HCT116 (cell line): Measurements from ENCODE around the gene MMD. TPM values are rescaled to one million over a fixed set of nuclear protein-coding genes. Genes with fewer than 3 reads are reported as not detected.

Experiments
- ATAC-seq: fragments of 200-7000 bp; cut with Tn5 transposase; 2 replicates; pipeline ENCODE4 v1.9.1; 2020; ENCODE audit warnings: mild to moderate bottlenecking, moderate library complexity
- BruUV-seq: library from RNA; stranded (reverse); fragments of 400-500 nt; replicated peaks from 2 replicates; lab custom pipeline; 2021; lab: Mats Ljungman, UMichigan
- CTCF ChIA-PET: fragments of 300-600 bp; sonication (Branson Sonifier 250); formaldehyde crosslinking; loops from one replicate; lab custom pipeline; 2021; ENCODE audit warnings: antibody characterized with exemption; lab: Charles Lee
- POLR2A ChIA-PET: fragments of 300-600, 350-600 bp; sonication (Branson Sonifier 250); formaldehyde crosslinking; loops from one replicate; lab custom pipeline; 2021; ENCODE audit warnings: antibody characterized with exemption; lab: Charles Lee
- RAD21 ChIA-PET, 2 experiments: fragments of 300-600 bp; sonication (Branson Sonifier 250); formaldehyde crosslinking; loops; one replicate each; lab custom pipeline; 2023; ENCODE audit warnings: low total read pairs in 2 of 2; ENCODE audit not compliant: uncharacterized antibody in 2 of 2, unreplicated experiment in 2 of 2, low non-redundant PET in 1 of 2; lab: Charles Lee
- DNase-seq: peaks from one replicate; pipeline ENCODE4 v3.0.0-alpha.2; 2010; ENCODE audit warnings: low read depth, low spot score
- H2AFZ ChIP-seq: fragments of 200-600 bp; shearing (Covaris generic), sonication (generic); 2 replicates; pipeline ENCODE4 v1.6.1; 2017; ENCODE audit warnings: low read depth, mixed run types, mixed read lengths, antibody characterized with exemption, low read length; ENCODE audit not compliant: poor library complexity, severe bottlenecking
- H3K27ac ChIP-seq: 2 replicates; pipeline ENCODE4 v1.5.1; 2012; ENCODE audit warnings: low read depth, low read length
- H3K27me3 ChIP-seq: fragments of 200-600 bp; sonication (generic); 2 replicates; pipeline ENCODE4 v1.6.1; 2016; ENCODE audit warnings: mixed run types, low read length, mixed read lengths; ENCODE audit not compliant: insufficient read depth
- H3K36me3 ChIP-seq, 2 experiments: fragments of 200-500 bp in 1 of 2; fragments of 200-600 bp in 1 of 2; sonication (Bioruptor generic) in 1 of 2; sonication (generic) in 1 of 2; 2 replicates each; pipeline versions ENCODE4 v1.5.1 to v1.6.1; 2014 to 2016; ENCODE audit warnings: low read length in 2 of 2, inconsistent platforms in 1 of 2, mixed read lengths in 1 of 2, mixed run types in 1 of 2; ENCODE audit not compliant: insufficient read depth in 2 of 2, control insufficient read depth in 1 of 2
- H3K4me1 ChIP-seq, 2 experiments: fragments of 200-600 bp in 1 of 2; sonication (generic) in 1 of 2; 2 replicates each; pipeline versions ENCODE4 v1.5.1 to v1.6.1; 2012 to 2017; ENCODE audit warnings: low read length in 2 of 2, inconsistent platforms in 1 of 2, mild to moderate bottlenecking in 1 of 2, mixed read lengths in 1 of 2, mixed run types in 1 of 2, moderate library complexity in 1 of 2; ENCODE audit not compliant: insufficient read depth in 2 of 2, control insufficient read depth in 1 of 2
- H3K4me2 ChIP-seq: fragments of 200-600 bp; sonication (generic); 2 replicates; pipeline ENCODE4 v1.6.1; 2017; ENCODE audit warnings: mixed run types, low read length, mixed read lengths
- H3K4me3 ChIP-seq, 2 experiments: fragments of 200-600 bp in 1 of 2; sonication (generic) in 1 of 2; replicated peaks in 1 of 2; 2 replicates each; pipeline ENCODE4 v1.5.1; 2011 to 2016; ENCODE audit warnings: low read length in 2 of 2, control low read depth in 1 of 2, low read depth in 1 of 2, mild to moderate bottlenecking in 1 of 2, mixed read lengths in 1 of 2, mixed run types in 1 of 2
- H3K79me2 ChIP-seq: fragments of 200-600 bp; sonication (generic); 2 replicates; pipeline ENCODE4 v1.6.1; 2017; ENCODE audit warnings: mild to moderate bottlenecking, mixed run types, low read length, moderate library complexity, mixed read lengths; ENCODE audit not compliant: insufficient read depth
- H3K9ac ChIP-seq: fragments of 200-600 bp; sonication (generic); 2 replicates; pipeline ENCODE4 v1.6.1; 2016; ENCODE audit warnings: low read length, mixed read lengths
- H3K9me2 ChIP-seq: fragments of 200-600 bp; sonication (generic), shearing (Covaris generic); 2 replicates; pipeline ENCODE4 v1.6.1; 2017; ENCODE audit warnings: mixed run types, mild to moderate bottlenecking, moderate library complexity; ENCODE audit not compliant: insufficient read depth
- H3K9me3 ChIP-seq, 2 experiments: fragments of 200-500 bp in 1 of 2; fragments of 200-600 bp in 1 of 2; sonication (Bioruptor generic) in 1 of 2; sonication (generic) in 1 of 2; 2 replicates each; pipeline ENCODE4 v1.6.1; 2014 to 2017; ENCODE audit warnings: low read length in 2 of 2, mixed read lengths in 2 of 2, inconsistent platforms in 1 of 2, low read depth in 1 of 2, mild to moderate bottlenecking in 1 of 2, mixed run types in 1 of 2, moderate library complexity in 1 of 2; ENCODE audit not compliant: control insufficient read depth in 1 of 2, insufficient read depth in 1 of 2
- H4K20me1 ChIP-seq: fragments of 200-600 bp; sonication (generic), shearing (Covaris generic); 2 replicates; pipeline ENCODE4 v1.6.1; 2017; ENCODE audit warnings: mixed run types, mild to moderate bottlenecking, moderate library complexity; ENCODE audit not compliant: insufficient read depth
- CBX3 ChIP-seq: IDR thresholded peaks from 2 replicates; pipeline ENCODE4 v1.6.1; 2012; ENCODE audit warnings: low read depth
- CTCF ChIP-seq, 3 experiments: fragments of 200-600 bp in 1 of 3; sonication (generic) in 1 of 3; IDR thresholded peaks in 2 of 3; conservative IDR thresholded peaks in 1 of 3; 2 replicates each; pipeline ENCODE4 v1.5.1; 2012 to 2017; ENCODE audit warnings: low read depth in 2 of 3, low read length in 2 of 3, antibody characterized with exemption in 1 of 3, borderline replicate concordance in 1 of 3, control low read depth in 1 of 3, mild to moderate bottlenecking in 1 of 3, mixed read lengths in 1 of 3, mixed run types in 1 of 3, moderate library complexity in 1 of 3; ENCODE audit not compliant: insufficient read depth in 1 of 3
- POLR2A ChIP-seq: IDR thresholded peaks from 2 replicates; pipeline ENCODE4 v1.7.0; 2011; ENCODE audit warnings: borderline replicate concordance; ENCODE audit not compliant: insufficient read depth, insufficient read length; ENCODE audit errors: extremely low read depth
- RAD21 ChIP-seq: IDR thresholded peaks from 2 replicates; pipeline ENCODE4 v1.6.1; 2012; ENCODE audit warnings: low read depth, mild to moderate bottlenecking
- SIN3A ChIP-seq: IDR thresholded peaks from 2 replicates; pipeline ENCODE4 v1.6.1; 2012; ENCODE audit warnings: low read depth
- SP1 ChIP-seq: IDR thresholded peaks from 2 replicates; pipeline ENCODE4 v1.6.1; 2012; ENCODE audit warnings: low read depth
- SRF ChIP-seq: IDR thresholded peaks from 2 replicates; pipeline ENCODE4 v1.6.1; 2012; ENCODE audit warnings: low read depth
- YY1 ChIP-seq: IDR thresholded peaks from 2 replicates; pipeline ENCODE4 v1.6.1; 2011; ENCODE audit warnings: low read length, low read depth, moderate library complexity, mild to moderate bottlenecking; ENCODE audit not compliant: insufficient replicate concordance; ENCODE audit errors: extremely low read depth
- ZNF274 ChIP-seq: fragments of 200-500 bp; sonication (Bioruptor generic); IDR thresholded peaks from 2 replicates; pipeline ENCODE4 v1.6.1; 2014; ENCODE audit warnings: mild to moderate bottlenecking, low read depth, low read length, inconsistent platforms
- intact Hi-C: fragments of 100-400 bp; cut with micrococcal nuclease; formaldehyde crosslinking; loops from 2 replicates; pipeline ENCODE4 v1.10.0; 2022
- total RNA-seq: library from RNA; stranded (reverse); gene quantifications from one replicate; pipeline ENCODE4 v1.2.1, GENCODE V29; 2021; ENCODE audit not compliant: unreplicated experiment
- TF ChIP-seq, protein P1 (sequence below): IDR thresholded peaks from 2 replicates; pipeline ENCODE4 v1.6.1; 2011; ENCODE audit warnings: mild to moderate bottlenecking, low read length, moderate library complexity; ENCODE audit not compliant: insufficient replicate concordance; ENCODE audit errors: extremely low read depth

MMD gene
- total RNA-seq, 1 experiment from 2014 or later: 21.3 TPM

DNA sequence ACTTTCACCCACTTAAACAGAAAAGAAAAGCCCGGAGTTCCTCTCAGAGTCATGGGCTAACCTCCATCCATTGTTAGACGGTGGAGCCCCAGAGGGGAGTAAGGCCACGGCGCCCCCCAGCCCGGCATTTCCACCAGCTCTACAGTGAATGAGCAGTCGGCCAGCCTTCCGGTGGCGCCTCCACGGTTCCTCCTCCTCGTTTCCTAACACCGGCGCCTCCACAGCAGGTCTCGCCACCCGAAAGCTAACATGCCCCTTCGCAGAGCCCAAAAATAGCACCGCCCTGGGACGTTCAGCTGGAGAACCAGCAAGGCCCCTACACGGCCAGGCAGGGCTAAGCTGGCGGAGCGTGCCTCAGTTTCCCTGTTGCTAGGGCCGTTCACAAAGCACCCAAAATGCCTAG, 858 bp downstream of the MMD start:
- intact Hi-C loops: loop anchor here (5.0 kb wide), 1 partner anchor 332 kb away; the partner anchor contains the start of gene PCTP

More for the DNA sequence above, 858 bp downstream of the MMD start:
- no TSS peak for BruUV-seq
- Histone ChIP-seq H3K9ac (peak overlapping the region; percentile 78), H2AFZ (no peak overlapping the region), H3K9me2 (no peaks in the 10 kb centered on the region), H3K9me3 (no peaks in the 10 kb centered on the region), H3K79me2 (peaks cover 7% of the 10 kb centered on the region; the same call in 1 of the 2 replicates), H3K4me1 (peaks cover 8 to 22% of the 10 kb centered on the region in 2 experiments; a peak in 3 of 4 replicates), H3K36me3 (no peaks in the 10 kb centered on the region), H3K4me3 (peak overlapping the region; percentile 81 to 82), H4K20me1 (no peaks in the 10 kb centered on the region), H3K27me3 (peaks cover 22% of the 10 kb centered on the region), H3K4me2 (peak overlapping the region; percentile 95), H3K27ac (peak overlapping the region; percentile 49; the same call in 1 of the 2 replicates)
- DNase-seq (no peak), ATAC-seq (peak; percentile 6)
- POLR2A ChIA-PET: no interaction called here
- RAD21 ChIA-PET: no interaction called here
- TF ChIP-seq SP1 (no peak), ZNF274 (no peak), YY1 (no peak), RAD21 (no peak), CBX3 (no peak), POLR2A (no peak), SIN3A (no peak), CTCF (IDR thresholded peaks at IDR 0.05 in 2 of 3, conservative IDR thresholded peaks at IDR 0.05 in 1 of 3; ENCODE audit: borderline replicate concordance in 1 of 3, insufficient read depth in 1 of 3, low read depth in 2 of 3, low read length in 2 of 3) (no peak), SRF (no peak)
- TF ChIP-seq, protein P1, sequence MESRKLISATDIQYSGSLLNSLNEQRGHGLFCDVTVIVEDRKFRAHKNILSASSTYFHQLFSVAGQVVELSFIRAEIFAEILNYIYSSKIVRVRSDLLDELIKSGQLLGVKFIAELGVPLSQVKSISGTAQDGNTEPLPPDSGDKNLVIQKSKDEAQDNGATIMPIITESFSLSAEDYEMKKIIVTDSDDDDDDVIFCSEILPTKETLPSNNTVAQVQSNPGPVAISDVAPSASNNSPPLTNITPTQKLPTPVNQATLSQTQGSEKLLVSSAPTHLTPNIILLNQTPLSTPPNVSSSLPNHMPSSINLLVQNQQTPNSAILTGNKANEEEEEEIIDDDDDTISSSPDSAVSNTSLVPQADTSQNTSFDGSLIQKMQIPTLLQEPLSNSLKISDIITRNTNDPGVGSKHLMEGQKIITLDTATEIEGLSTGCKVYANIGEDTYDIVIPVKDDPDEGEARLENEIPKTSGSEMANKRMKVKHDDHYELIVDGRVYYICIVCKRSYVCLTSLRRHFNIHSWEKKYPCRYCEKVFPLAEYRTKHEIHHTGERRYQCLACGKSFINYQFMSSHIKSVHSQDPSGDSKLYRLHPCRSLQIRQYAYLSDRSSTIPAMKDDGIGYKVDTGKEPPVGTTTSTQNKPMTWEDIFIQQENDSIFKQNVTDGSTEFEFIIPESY: no peak
- CTCF ChIA-PET: no interaction called here
